ENCODE data around the gene MLN. TPM values are rescaled to one million over a fixed set of nuclear protein-coding genes. Genes with fewer than 3 reads are reported as not detected.
"Not testable (repeated sequence)": the region's sequence is repeated elsewhere in the genome, so short reads cannot be mapped to it uniquely, and the experiment has no call there.

Gene MLN
- total RNA-seq, 1 donor from 2014 or later = not detected

DNA sequence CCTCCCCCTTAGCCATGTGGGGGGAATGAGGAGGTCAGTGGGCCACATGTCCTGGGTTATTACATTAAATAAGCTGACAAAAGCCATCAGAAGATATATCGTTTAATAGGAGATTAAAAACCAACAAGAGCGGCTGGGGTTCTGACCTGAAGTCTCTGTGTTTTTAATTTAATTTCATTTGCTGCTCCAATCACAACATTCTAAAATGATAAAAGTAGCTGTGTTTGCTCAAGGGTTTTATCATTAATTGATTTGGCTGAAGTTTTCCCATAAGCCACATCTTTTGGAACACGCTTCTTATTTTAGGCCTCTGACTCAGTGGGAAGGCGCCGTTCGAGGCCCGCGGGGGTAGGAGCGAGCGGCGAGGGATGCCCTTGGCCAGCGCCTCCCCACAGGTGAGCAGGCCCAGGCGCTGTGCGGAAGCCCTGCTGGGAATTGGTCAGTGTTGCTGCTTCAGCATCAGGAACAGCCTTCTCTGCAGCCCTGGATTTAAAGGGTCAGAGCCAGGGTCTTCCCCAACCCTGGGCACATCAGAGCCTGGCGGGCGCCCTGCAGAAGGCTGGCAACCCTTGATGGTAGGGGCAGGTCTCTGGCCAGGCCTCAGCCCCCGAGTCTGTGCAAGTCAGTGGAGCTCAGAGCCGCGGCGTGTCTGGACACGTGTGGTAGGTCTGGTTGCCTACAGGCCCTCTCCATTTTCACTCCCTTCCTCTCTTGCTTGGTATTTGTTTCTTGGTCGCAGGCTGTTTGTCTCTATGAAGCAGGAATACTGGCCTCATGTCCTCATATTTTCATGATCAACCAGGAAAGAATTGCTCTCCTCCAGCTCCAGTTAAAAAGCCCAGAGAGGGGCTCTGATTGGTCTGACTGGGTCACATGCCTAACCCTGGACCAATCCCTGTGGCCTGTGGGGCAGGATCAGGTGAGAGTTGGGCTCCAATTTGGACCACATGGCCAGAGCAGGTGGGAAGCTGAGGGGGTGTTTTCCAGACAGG lies 30.9 kb upstream of the MLN start:
- Mint-ChIP-seq H3K9me3 (ENCODE audit: low read depth) (peaks cover 5% of the 10 kb centered on the region), H3K4me1 (ENCODE audit: low read depth) (peaks cover 9% of the 10 kb centered on the region), H3K27ac (no peak overlapping the region), H3K27me3 (peaks cover 26% of the 10 kb centered on the region), H3K4me3 (ENCODE audit: low read depth) (no peak overlapping the region), H3K36me3 (ENCODE audit: insufficient read depth) (no peaks in the 10 kb centered on the region)
- TF ChIP-seq, protein P1, sequence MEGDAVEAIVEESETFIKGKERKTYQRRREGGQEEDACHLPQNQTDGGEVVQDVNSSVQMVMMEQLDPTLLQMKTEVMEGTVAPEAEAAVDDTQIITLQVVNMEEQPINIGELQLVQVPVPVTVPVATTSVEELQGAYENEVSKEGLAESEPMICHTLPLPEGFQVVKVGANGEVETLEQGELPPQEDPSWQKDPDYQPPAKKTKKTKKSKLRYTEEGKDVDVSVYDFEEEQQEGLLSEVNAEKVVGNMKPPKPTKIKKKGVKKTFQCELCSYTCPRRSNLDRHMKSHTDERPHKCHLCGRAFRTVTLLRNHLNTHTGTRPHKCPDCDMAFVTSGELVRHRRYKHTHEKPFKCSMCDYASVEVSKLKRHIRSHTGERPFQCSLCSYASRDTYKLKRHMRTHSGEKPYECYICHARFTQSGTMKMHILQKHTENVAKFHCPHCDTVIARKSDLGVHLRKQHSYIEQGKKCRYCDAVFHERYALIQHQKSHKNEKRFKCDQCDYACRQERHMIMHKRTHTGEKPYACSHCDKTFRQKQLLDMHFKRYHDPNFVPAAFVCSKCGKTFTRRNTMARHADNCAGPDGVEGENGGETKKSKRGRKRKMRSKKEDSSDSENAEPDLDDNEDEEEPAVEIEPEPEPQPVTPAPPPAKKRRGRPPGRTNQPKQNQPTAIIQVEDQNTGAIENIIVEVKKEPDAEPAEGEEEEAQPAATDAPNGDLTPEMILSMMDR (IDR thresholded peaks at IDR 0.05; ENCODE audit: unreplicated experiment) = no peak
- no peak for DNase-seq (ENCODE audit: low spot score, unreplicated experiment)

DNA sequence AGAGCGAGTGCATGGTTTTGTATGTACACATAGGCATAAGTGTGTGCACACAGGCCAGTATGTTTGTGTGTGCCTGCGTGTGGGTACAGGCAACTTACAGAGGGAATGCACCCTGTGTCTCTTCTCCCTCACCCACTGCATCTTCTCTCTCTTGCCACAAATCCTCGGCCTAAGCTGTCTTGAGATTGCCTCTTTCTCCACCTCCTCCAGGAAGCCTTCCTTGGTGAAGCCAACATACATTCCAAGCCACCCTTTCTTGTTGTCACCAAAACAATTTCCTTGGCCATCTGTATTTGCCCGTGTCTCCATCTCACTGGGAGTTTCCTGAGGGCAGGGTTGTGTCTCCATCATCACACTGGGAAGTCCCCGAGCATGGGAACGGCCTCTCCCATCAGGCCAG lies 29.8 kb upstream of the MLN start:
- TF ChIP-seq, protein P1 (IDR thresholded peaks at IDR 0.05; ENCODE audit: unreplicated experiment) = no peak
- H3K27ac Mint-ChIP-seq = no peak overlapping the region
- peaks cover 5% of the 10 kb centered on the region for H3K9me3 Mint-ChIP-seq (ENCODE audit: low read depth)
- H3K27me3 Mint-ChIP-seq = peaks cover 33% of the 10 kb centered on the region
- H3K4me1 Mint-ChIP-seq (ENCODE audit: low read depth) = peaks cover 5% of the 10 kb centered on the region
- H3K36me3 Mint-ChIP-seq (ENCODE audit: insufficient read depth) = no peaks in the 10 kb centered on the region
- no peak for DNase-seq (ENCODE audit: low spot score, unreplicated experiment)
- H3K4me3 Mint-ChIP-seq (ENCODE audit: low read depth) = no peak overlapping the region

DNA sequence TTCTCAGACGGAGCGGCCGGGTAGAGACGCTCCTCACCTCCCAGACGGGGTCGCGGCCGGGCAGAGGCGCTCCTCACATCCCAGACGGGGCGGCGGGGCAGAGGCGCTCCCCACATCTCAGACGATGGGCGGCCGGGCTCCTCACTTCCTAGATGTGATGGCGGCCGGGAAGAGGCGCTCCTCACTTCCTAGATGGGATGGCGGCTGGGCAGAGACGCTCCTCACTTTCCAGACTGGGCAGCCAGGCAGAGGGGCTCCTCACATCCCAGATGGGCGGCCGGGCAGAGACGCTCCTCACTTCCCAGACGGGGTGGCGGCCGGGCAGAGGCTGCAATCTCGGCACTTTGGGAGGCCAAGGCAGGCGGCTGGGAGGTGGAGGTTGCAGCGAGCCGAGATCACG lies 29.0 kb upstream of the MLN start:
- H3K36me3 Mint-ChIP-seq (ENCODE audit: insufficient read depth); H3K9me3 Mint-ChIP-seq (ENCODE audit: low read depth); H3K4me3 Mint-ChIP-seq (ENCODE audit: low read depth); DNase-seq (ENCODE audit: low spot score, unreplicated experiment); H3K27ac Mint-ChIP-seq: not testable (repeated sequence)
- Mint-ChIP-seq H3K27me3 (peaks cover 34% of the 10 kb centered on the region), H3K4me1 (ENCODE audit: low read depth) (peaks cover 11% of the 10 kb centered on the region)

DNA sequence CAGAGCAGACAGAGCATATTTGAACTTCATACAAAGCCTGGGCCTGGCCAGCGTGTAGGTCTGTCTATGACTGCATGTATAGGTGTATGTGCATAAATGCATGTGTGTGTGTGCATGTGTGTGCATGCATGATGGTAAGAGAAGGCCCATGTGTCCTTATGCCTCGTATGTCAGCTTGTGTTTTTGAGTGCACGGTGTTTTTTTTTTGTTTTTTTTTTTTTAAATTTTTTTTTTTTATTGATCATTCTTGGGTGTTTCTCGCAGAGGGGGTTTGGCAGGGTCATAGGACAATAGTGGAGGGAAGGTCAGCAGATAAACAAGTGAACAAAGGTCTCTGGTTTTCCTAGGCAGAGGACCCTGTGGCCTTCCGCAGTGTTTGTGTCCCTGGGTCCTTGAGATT lies 27.9 kb upstream of the MLN start:
- H3K36me3 Mint-ChIP-seq (ENCODE audit: insufficient read depth); H3K27ac Mint-ChIP-seq; H3K4me3 Mint-ChIP-seq (ENCODE audit: low read depth); DNase-seq (ENCODE audit: low spot score, unreplicated experiment); H3K9me3 Mint-ChIP-seq (ENCODE audit: low read depth): not testable (repeated sequence)
- H3K27me3 Mint-ChIP-seq = peaks cover 32% of the 10 kb centered on the region
- H3K4me1 Mint-ChIP-seq (ENCODE audit: low read depth) = peaks cover 14% of the 10 kb centered on the region

DNA sequence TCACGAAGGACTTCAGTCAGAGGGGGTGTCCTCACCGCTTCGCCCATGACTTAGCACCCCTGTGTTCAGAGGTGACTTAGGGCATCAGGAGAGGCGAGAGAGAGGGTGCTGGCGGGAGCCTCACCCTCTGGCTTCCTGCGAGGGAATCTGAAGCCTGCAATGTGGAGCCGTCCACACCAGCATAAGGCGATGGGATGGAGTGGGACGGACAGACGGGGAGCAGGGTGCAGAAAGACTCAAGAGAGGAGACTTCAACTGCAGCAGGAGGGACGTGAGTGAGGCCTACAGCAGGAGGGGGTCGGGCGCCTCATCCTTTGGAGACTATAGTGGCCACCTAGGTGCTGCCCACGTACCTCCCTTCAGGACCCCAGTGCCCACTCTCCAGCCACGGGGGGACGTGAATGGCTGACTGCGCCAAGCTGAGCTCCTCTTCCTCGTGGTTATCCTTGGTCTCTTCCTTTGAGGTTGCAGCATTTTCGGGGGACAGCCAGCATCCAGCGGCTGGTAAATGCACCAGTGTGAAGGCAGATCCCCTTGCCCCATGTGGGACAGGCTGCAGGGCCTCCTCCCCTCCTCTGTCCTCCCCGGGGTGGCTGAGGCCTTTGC lies 26.9 kb upstream of the MLN start:
- H3K4me1 Mint-ChIP-seq (ENCODE audit: low read depth) = peaks cover 14% of the 10 kb centered on the region
- TF ChIP-seq, protein P1 (IDR thresholded peaks at IDR 0.05; ENCODE audit: unreplicated experiment) = no peak
- H3K9me3 Mint-ChIP-seq (ENCODE audit: low read depth) = no peaks in the 10 kb centered on the region
- peak overlapping the region; percentile 21 for H3K27ac Mint-ChIP-seq
- DNase-seq (ENCODE audit: low spot score, unreplicated experiment) = no peak
- peaks cover 32% of the 10 kb centered on the region for H3K27me3 Mint-ChIP-seq
- H3K4me3 Mint-ChIP-seq (ENCODE audit: low read depth) = no peak overlapping the region
- H3K36me3 Mint-ChIP-seq (ENCODE audit: insufficient read depth) = no peaks in the 10 kb centered on the region

Measured in progenitor cell of endocrine pancreas (in vitro differentiated cells).